HepG2 (cell line): ENCODE data around the gene VWA7. TPM values are rescaled to one million over a fixed set of nuclear protein-coding genes. Genes with fewer than 3 reads are reported as not detected.

Source experiments
- ATF7 ChIP-seq, 2 experiments: fragments of 450-650 bp in 1 of 2; sonication (generic) in 1 of 2; formaldehyde crosslinking in 1 of 2; IDR thresholded peaks; 2 replicates each; pipeline versions ENCODE4 v1.4.0 to v1.6.1; 2016 to 2020; ENCODE audit warnings: antibody characterized with exemption in 1 of 2, mild to moderate bottlenecking in 1 of 2, missing genetic modification reagents in 1 of 2
- FOXA3 ChIP-seq: IDR thresholded peaks from 2 replicates; pipeline ENCODE4 v1.6.1; 2016; ENCODE audit warnings: missing genetic modification reagents, missing compliant biosample characterization
- FOXP1 ChIP-seq, 2 experiments: fragments of 450-650 bp in 1 of 2; IDR thresholded peaks; 2 replicates each; pipeline ENCODE4 v1.6.1; 2017 to 2018; ENCODE audit warnings: antibody characterized with exemption in 1 of 2
- GABPA ChIP-seq, 2 experiments: IDR thresholded peaks; 2 replicates each; pipeline ENCODE4 v1.6.1; 2011 to 2016; ENCODE audit warnings: low read depth in 2 of 2, low read length in 1 of 2, missing biosample characterization in 1 of 2, missing genetic modification characterization in 1 of 2
- HNF4A ChIP-seq: sonication (generic); formaldehyde crosslinking; IDR thresholded peaks from 2 replicates; pipeline ENCODE4 v1.4.0; 2020; ENCODE audit warnings: missing genetic modification reagents
- JUN ChIP-seq: sonication (generic); formaldehyde crosslinking; IDR thresholded peaks from 2 replicates; pipeline ENCODE4 v1.4.0; 2020; ENCODE audit warnings: mild to moderate bottlenecking, missing genetic modification reagents
- JUNB ChIP-seq: sonication (generic); formaldehyde crosslinking; IDR thresholded peaks from 2 replicates; pipeline ENCODE4 v1.8.0; 2022; ENCODE audit warnings: missing genetic modification reagents, mild to moderate bottlenecking, borderline replicate concordance
- MAFF ChIP-seq: IDR thresholded peaks from 2 replicates; pipeline ENCODE4 v1.6.1; 2011; ENCODE audit warnings: low read depth, low read length, improper control_type of control experiment
- MEIS2 ChIP-seq: sonication (generic); formaldehyde crosslinking; IDR thresholded peaks from 2 replicates; pipeline ENCODE4 v1.9.0; 2021; ENCODE audit warnings: mild to moderate bottlenecking, missing genetic modification reagents
- NFIC ChIP-seq: IDR thresholded peaks from 2 replicates; pipeline ENCODE4 v1.6.1; 2012; ENCODE audit warnings: mild to moderate bottlenecking, low read length, inconsistent platforms
- TBX2 ChIP-seq: sonication (generic); formaldehyde crosslinking; IDR thresholded peaks from 2 replicates; pipeline ENCODE4 v1.5.0; 2020; ENCODE audit warnings: missing genetic modification reagents, mild to moderate bottlenecking, borderline replicate concordance
- USF2 ChIP-seq, 2 experiments: sonication (generic) in 1 of 2; formaldehyde crosslinking in 1 of 2; IDR thresholded peaks; 2 replicates each; pipeline versions ENCODE4 v1.5.1 to v1.6.1; 2011 to 2020; ENCODE audit warnings: borderline replicate concordance in 1 of 2, low read depth in 1 of 2, low read length in 1 of 2, mild to moderate bottlenecking in 1 of 2, missing genetic modification reagents in 1 of 2, moderate library complexity in 1 of 2
- ZBTB21 ChIP-seq: sonication (generic); formaldehyde crosslinking; IDR thresholded peaks from 2 replicates; pipeline ENCODE4 v1.4.0; 2020; ENCODE audit warnings: missing genetic modification reagents
- ZBTB33 ChIP-seq: sonication (generic); formaldehyde crosslinking; IDR thresholded peaks from 2 replicates; pipeline ENCODE4 v1.4.0; 2020; ENCODE audit warnings: missing genetic modification reagents
- ZNF225 ChIP-seq: sonication (generic); formaldehyde crosslinking; IDR thresholded peaks from 2 replicates; pipeline ENCODE4 v1.4.0; 2020; ENCODE audit warnings: mild to moderate bottlenecking, missing genetic modification reagents
- ZNF276 ChIP-seq: sonication (generic); formaldehyde crosslinking; IDR thresholded peaks from 2 replicates; pipeline ENCODE4 v1.4.0; 2020; ENCODE audit warnings: mild to moderate bottlenecking, low read depth, missing genetic modification reagents
- ZNF331 ChIP-seq: sonication (generic); formaldehyde crosslinking; IDR thresholded peaks from 2 replicates; pipeline ENCODE4 v1.4.0; 2020; ENCODE audit warnings: missing genetic modification reagents
- ZNF441 ChIP-seq: sonication (generic); formaldehyde crosslinking; IDR thresholded peaks from 2 replicates; pipeline ENCODE4 v1.7.0; 2021; ENCODE audit warnings: missing genetic modification reagents, borderline replicate concordance
- ZNF577 ChIP-seq: sonication (generic); formaldehyde crosslinking; IDR thresholded peaks from 2 replicates; pipeline ENCODE4 v1.4.0; 2020; ENCODE audit warnings: mild to moderate bottlenecking, low read depth, missing genetic modification reagents, borderline replicate concordance
- ZZZ3 ChIP-seq: sonication (generic); formaldehyde crosslinking; IDR thresholded peaks from 2 replicates; pipeline ENCODE4 v1.4.0; 2020; ENCODE audit warnings: missing genetic modification reagents, mild to moderate bottlenecking, borderline replicate concordance
- polyA plus RNA-seq, 8 experiments: library from polyadenylated mRNA; depleted of rRNA in 3 of 8; stranded (reverse) in 7 of 8; unstranded in 1 of 8; fragments of >200 nt; fragmentation: Illumina TruSeq in 4 of 8; extraction: Trizol in 4 of 8; gene quantifications; 2 replicates each; pipeline versions ENCODE4 v1.2.1 to v1.2.3, GENCODE V29; 2011 to 2016; ENCODE audit warnings: low read depth in 4 of 8, missing spikeins in 1 of 8, mixed read lengths in 1 of 8; ENCODE audit not compliant: insufficient read depth in 1 of 8
- total RNA-seq, 5 experiments: library from RNA; depleted of rRNA; stranded (reverse); fragments of >200 nt; fragmentation: Illumina TruSeq; extraction: Trizol; gene quantifications; 2 replicates each; pipeline ENCODE4 v1.2.3, GENCODE V29; 2016; ENCODE audit warnings: low read depth in 1 of 5

VWA7 gene
- total and polyA plus RNA-seq, 2 of the 13 experiments (the other 11 are each of a cell fraction or from before 2014, with no cell fraction given) = 0.86 to 3.3 TPM

GRCh38 chr6:31749301-31750036, 27.7 kb downstream of the VWA7 start (continued):
- 0 out of 2 replicates have a peak, but pooled peaks have one; percentile 50 for TF ChIP-seq JUN
- no peak for TF ChIP-seq ZNF225
- TF ChIP-seq MEIS2 (CRISPR knock-in tag) = no peak
- TF ChIP-seq ZNF276 (CRISPR knock-in tag) = no peak
- peak; percentile 27; the same call in 1 of the 2 replicates for TF ChIP-seq TBX2
- no peak for TF ChIP-seq HNF4A
- TF ChIP-seq FOXP1 (IDR thresholded peaks at IDR 0.05) = no peak
- 0 out of 2 replicates have a peak, but pooled peaks have one; percentile 22 for TF ChIP-seq FOXP1 (CRISPR knock-in tag; IDR thresholded peaks at IDR 0.05)
- no peak for TF ChIP-seq MAFF
- TF ChIP-seq GABPA (IDR thresholded peaks at IDR 0.05; ENCODE audit: low read depth, low read length) = no peak
- no peak for TF ChIP-seq GABPA (CRISPR knock-in tag; IDR thresholded peaks at IDR 0.05; ENCODE audit: low read depth)
- no peak for TF ChIP-seq NFIC
- TF ChIP-seq ZBTB21 (CRISPR knock-in tag) = peak; percentile 76; the same call in 1 of the 2 replicates
- 0 out of 2 replicates have a peak, but pooled peaks have one; percentile 14 for TF ChIP-seq FOXA3 (CRISPR knock-in tag)
- TF ChIP-seq USF2 (IDR thresholded peaks at IDR 0.05; ENCODE audit: low read depth, low read length) = no peak
- TF ChIP-seq USF2 (CRISPR knock-in tag; IDR thresholded peaks at IDR 0.05; ENCODE audit: borderline replicate concordance) = no peak
- TF ChIP-seq JUNB (CRISPR knock-in tag) = 0 out of 2 replicates have a peak, but pooled peaks have one; percentile 32
- TF ChIP-seq ZZZ3 (CRISPR knock-in tag) = 0 out of 2 replicates have a peak, but pooled peaks have one; percentile 40
- TF ChIP-seq ATF7 (IDR thresholded peaks at IDR 0.05) = peak; percentile 75
- TF ChIP-seq ATF7 (CRISPR knock-in tag; IDR thresholded peaks at IDR 0.05) = no peak
- TF ChIP-seq ZNF577 = no peak
- TF ChIP-seq ZNF441 (CRISPR knock-in tag) = no peak
- TF ChIP-seq ZNF331 (CRISPR knock-in tag) = no peak
- TF ChIP-seq ZBTB33 (CRISPR knock-in tag) = peak; percentile 82
